ELR (cell line): ENCODE results near the gene CDY2A.
"Not testable (repeated sequence)": the region's sequence is repeated elsewhere in the genome, so short reads cannot be mapped to it uniquely, and the experiment has no call there.

Source experiments
- DNase-seq: peaks from one replicate; pipeline ENCODE4 v3.0.0-alpha.2; 2015; ENCODE audit warnings: low read depth

The CDY2A gene

GRCh38 chrY:18025487-18025886 lies at the start of gene CDY2A:
CDY2A (plus strand) TSS chrY:18025787; CDS start chrY:18026115, 328 bp downstream.
- DNase-seq = not testable (repeated sequence)

- not testable (repeated sequence) for DNase-seq
Observed at GRCh38 chrY:17997586-17997985, 28.0 kb upstream of the CDY2A start.

- DNase-seq = not testable (repeated sequence)
Observed at GRCh38 chrY:17998266-17998665, 27.3 kb upstream of the CDY2A start.

- not testable (repeated sequence) for DNase-seq
Observed at GRCh38 chrY:18023897-18024296, 1.7 kb upstream of the CDY2A start.

GRCh38 chrY:18028845-18029244 lies 3.3 kb downstream of the CDY2A start:
- DNase-seq = not testable (repeated sequence)

- not testable (repeated sequence) for DNase-seq
Observed at GRCh38 chrY:18030178-18030577, 4.6 kb downstream of the CDY2A start.

- not testable (repeated sequence) for DNase-seq
Observed at GRCh38 chrY:18034100-18034814, 8.7 kb downstream of the CDY2A start.

GRCh38 chrY:18034864-18035263 lies 9.3 kb downstream of the CDY2A start:
- not testable (repeated sequence) for DNase-seq

- not testable (repeated sequence) for DNase-seq
Observed at GRCh38 chrY:18044990-18045389, 19.4 kb downstream of the CDY2A start.

GRCh38 chrY:18048149-18049040 lies 22.8 kb downstream of the CDY2A start:
- DNase-seq = not testable (repeated sequence)

- not testable (repeated sequence) for DNase-seq
Observed at GRCh38 chrY:18049061-18049460, 23.5 kb downstream of the CDY2A start.

GRCh38 chrY:18056473-18056872 lies 30.9 kb downstream of the CDY2A start:
- DNase-seq = not testable (repeated sequence)

GRCh38 chrY:18073464-18073863 lies 47.9 kb downstream of the CDY2A start:
- DNase-seq = not testable (repeated sequence)
